NCI-H1048 (cell line): Measurements from ENCODE around the gene CPLANE2.
"Not testable (repeated sequence)": the region's sequence is repeated elsewhere in the genome, so short reads cannot be mapped to it uniquely, and the experiment has no call there.

Experiments used
- DNase-seq: peaks from one replicate; lab custom pipeline; 2025; lab: John Stamatoyannopoulos, UW

Gene CPLANE2

GRCh38 chr1:16236511-16237342 is at the start of gene CPLANE2:
TSS of gene CPLANE2 (minus strand) at chr1:16237183. CDS start at chr1:16236742, 441 bp downstream.
- peak; percentile 86 for DNase-seq

- no peak for DNase-seq
Measured at GRCh38 chr1:16286122-16286521, 49.1 kb upstream of the CPLANE2 start.

- no peak for DNase-seq
Measured at GRCh38 chr1:16281765-16282164, 44.8 kb upstream of the CPLANE2 start.

GRCh38 chr1:16279186-16279585 is 42.2 kb upstream of the CPLANE2 start:
- no peak for DNase-seq

- DNase-seq = no peak
Measured at GRCh38 chr1:16276302-16277030, 39.5 kb upstream of the CPLANE2 start.

GRCh38 chr1:16275591-16275990 is 38.6 kb upstream of the CPLANE2 start:
- no peak for DNase-seq

GRCh38 chr1:16267690-16268180 is 30.8 kb upstream of the CPLANE2 start:
- no peak for DNase-seq

DNA sequence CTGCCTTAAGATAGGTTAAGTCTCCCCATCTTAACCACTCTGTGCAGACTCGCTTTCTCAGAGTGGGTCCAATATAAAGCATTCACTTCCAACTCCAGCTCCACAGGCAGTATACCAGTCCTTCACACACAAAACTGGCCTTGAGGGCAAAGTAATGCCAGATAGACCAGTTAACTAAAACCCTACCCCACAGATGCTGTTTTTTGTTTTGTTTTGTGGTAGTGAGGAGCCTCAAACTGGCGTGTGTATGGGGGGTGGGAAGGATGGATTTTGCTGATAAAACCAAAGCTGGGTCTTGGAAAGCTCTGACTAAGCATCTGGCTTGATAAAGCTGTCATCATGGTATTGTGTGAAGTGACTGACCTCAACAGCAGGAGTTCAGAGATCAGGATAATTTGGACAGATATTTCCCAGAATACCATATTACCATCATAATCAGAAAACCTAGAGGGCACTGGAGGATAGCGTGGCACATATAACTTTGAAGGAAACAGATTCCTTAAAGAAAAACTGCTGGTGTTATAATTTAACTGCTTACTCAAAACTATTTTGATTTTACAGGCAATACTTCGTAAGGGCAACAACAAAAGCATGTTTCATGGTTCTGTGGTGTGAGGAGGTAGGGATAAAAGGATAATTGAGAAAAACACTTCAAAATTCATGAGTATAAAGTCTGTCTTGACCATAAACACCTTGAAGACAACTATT is 29.6 kb upstream of the CPLANE2 start:
- DNase-seq = no peak

DNA sequence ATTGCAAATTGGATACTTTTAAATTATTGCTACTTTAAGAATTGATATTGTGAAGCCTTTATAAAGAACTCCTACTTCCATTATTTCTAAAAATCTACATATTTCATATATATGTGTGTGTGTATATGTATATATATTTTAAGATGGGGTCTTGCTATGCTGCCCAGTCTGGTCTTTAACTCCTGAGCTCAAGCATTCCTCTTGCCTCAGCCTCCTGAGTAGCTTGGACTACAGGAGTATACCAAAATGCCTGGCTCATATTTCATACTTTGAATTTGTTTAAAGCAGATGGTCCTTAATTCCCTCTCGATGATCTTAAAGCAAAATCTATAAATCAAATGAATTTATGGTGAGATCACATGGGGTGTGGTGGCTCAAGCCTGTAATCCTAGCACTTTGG is 25.1 kb upstream of the CPLANE2 start:
- DNase-seq = no peak

DNA sequence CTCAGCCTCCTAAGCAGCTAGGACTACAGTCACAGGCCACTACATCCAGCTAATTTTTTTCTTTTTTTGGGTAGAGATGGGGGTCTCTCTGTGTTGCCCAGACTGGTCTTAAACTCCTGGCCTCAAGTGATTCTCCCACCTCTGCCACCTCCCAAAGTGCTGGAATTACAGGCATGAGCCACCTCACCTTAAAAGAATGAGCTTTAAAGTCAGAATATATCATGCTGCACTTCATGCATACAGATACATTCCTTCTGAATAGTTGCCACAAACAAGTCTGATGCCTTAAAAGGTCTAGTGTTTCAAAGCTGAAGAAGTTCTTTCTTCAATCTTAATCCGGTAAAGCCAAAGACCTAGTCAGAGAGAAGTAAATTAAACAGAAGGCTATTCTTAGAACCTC is 23.8 kb upstream of the CPLANE2 start:
- DNase-seq = no peak

- no peak for DNase-seq
Measured at GRCh38 chr1:16258591-16259135, 21.7 kb upstream of the CPLANE2 start.

DNA sequence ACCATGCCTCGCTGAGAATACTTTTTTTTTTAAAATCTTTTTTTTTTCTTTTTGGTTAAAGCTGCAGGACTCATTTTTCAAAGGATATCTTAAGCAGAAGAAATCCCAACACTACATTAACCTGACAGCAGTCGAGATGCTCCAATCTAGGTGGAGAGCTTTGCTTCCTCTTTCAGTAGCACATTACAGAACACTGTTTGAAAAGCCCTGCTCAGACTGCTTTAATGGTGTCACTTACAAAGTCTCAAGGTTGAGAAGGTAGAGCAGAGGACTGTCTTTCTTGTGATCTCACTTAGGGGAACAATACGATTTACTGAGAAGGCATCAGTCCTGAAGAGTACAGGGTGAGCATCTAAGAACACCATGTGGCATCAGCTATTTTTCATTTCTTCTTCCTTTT is 21.0 kb upstream of the CPLANE2 start:
- DNase-seq = no peak

DNA sequence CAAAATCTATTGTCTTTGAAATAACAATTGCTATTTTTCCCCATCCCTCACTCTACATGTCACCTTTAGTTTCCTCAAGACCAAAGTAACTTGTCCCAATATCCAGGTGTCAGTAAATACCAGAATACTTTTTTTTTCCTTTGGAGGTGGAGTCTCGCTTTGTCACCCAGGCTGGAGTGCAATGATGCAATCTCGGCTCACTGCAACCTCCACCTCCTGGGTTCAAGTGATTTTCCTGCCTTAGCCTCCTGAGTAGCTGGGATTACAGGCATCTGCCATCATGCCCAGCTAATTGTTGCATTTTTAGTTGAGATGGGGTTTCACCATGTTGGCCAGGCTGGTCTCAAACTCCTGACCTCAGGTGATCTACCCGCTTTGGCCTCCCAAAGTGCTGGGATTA is 20.6 kb upstream of the CPLANE2 start:
- DNase-seq = not testable (repeated sequence)

- DNase-seq = no peak
Measured at GRCh38 chr1:16256478-16256877, 19.5 kb upstream of the CPLANE2 start.

GRCh38 chr1:16254263-16254928 is 17.4 kb upstream of the CPLANE2 start:
- no peak for DNase-seq

DNA sequence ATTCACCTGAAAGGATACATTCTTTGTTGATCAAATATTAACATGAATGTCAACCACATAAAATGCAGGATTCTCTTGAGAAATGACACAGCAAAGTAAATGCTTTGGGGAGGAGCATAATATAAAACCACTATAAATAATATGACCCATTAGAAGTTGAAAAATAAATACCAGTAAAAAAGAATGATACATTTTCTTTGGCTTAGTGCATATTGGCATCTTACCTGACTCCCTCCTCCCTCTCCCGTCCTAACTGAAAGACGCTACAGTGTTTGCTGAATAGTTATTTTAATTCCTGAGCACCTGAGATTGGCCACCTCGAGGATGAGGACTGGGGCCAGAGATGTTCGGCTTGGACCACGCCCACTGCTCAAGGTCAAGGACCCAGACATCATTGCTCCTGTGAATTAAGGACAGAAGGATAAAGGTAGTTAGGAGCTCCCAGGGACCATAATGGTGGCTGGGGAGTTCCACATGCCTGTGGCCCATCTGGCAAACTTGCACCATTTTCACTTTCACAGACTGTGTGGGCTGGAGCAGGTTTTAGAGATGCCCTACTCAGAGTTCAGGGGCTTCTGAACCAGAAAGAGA is 16.4 kb upstream of the CPLANE2 start:
- DNase-seq = no peak

DNA sequence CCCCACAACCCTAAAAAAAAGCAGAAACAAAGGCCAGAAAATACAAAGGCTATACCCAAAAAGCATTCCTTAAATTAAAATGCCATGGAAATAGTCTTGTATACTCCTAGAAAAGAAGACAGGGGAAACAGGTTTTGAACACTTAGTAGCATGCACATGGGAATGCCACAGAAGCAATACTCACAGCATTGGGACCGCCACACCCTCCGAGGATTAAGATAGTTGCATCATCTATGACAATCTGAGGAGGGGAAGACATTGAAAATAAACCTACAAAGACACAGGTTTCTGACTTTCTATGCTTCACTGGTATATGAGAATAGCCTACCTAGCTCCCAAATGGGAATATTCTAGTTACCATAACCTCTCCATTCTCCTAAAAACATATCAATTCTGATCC is 15.9 kb upstream of the CPLANE2 start:
- no peak for DNase-seq

DNA sequence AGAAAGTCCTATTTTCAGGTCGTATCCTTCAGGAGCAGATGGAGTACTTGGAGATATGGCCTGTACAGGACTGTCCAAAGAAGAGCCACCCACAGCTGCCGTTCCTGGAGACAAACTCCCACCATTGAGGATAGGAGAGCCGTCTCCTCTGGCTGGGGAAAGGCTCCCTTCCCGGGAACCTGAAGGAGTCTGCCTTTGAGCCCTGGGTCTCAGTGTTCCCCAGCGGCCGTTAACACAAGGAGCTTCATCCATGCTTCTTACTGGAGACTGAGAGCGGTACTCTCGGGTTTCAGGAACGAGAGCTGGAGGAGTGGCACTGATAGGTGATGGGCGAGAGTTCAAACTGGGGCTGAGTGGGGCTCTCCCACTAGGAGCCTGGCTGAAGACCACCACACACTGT is 14.4 kb upstream of the CPLANE2 start:
- DNase-seq = no peak

- DNase-seq = no peak
Measured at GRCh38 chr1:16250524-16251251, 13.7 kb upstream of the CPLANE2 start.

- DNase-seq = no peak
Measured at GRCh38 chr1:16249596-16250241, 12.7 kb upstream of the CPLANE2 start.
